ENCODE measurements around the gene MUCL3.
"Not testable (repeated sequence)": the region's sequence is repeated elsewhere in the genome, so short reads cannot be mapped to it uniquely, and the experiment has no call there.

The MUCL3 gene

DNA sequence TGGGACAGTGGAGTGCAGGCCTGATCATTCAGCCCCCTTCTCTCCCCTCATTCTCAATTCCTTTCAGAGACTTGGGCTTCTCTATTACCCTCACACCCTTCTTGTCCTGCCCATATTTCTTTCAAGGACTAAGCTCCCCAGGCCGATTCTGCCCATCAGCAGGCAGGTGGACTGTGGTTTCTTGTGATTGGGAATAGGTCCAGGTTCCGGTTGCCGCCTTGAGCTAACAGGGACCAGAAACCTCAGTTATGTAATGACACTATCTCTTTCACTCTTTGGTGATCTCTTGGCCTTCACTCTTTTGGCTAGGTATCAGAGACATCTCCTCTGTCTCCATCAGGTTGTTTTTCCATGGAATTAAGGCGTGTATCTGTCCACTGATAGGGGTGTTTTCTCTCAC is 6.5 kb downstream of the MUCL3 start:
- DNase-seq: no peak

DNA sequence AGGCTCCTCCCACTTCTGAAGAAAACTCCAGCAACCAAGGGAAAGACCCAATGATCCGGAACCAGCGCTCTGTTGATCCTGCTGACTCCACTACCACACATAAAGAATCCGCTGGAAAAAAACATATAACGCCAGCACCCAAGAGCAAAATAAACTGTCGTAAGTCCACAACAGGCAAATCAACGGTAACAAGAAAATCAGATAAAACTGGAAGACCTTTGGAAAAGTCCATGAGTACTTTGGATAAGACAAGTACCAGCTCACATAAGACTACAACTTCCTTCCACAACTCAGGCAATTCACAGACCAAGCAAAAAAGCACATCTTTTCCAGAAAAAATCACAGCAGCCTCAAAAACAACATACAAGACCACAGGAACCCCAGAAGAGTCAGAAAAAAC is 8.0 kb downstream of the MUCL3 start:
- no peak for DNase-seq

DNA sequence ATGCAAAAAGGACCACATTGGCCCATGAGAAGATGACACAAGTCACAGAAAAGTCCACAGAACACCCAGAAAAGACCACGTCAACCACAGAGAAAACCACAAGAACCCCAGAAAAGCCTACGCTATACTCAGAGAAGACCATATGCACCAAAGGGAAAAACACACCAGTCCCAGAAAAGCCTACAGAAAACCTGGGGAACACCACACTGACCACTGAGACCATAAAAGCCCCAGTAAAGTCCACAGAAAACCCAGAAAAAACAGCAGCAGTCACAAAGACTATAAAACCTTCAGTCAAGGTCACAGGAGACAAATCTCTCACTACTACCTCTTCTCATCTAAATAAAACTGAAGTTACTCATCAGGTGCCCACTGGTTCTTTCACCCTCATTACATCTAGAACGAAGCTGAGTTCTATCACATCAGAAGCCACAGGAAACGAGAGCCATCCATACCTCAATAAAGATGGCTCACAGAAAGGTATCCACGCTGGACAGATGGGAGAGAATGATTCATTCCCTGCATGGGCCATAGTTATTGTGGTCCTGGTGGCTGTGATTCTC is 11.2 kb downstream of the MUCL3 start:
- no peak for DNase-seq

DNA sequence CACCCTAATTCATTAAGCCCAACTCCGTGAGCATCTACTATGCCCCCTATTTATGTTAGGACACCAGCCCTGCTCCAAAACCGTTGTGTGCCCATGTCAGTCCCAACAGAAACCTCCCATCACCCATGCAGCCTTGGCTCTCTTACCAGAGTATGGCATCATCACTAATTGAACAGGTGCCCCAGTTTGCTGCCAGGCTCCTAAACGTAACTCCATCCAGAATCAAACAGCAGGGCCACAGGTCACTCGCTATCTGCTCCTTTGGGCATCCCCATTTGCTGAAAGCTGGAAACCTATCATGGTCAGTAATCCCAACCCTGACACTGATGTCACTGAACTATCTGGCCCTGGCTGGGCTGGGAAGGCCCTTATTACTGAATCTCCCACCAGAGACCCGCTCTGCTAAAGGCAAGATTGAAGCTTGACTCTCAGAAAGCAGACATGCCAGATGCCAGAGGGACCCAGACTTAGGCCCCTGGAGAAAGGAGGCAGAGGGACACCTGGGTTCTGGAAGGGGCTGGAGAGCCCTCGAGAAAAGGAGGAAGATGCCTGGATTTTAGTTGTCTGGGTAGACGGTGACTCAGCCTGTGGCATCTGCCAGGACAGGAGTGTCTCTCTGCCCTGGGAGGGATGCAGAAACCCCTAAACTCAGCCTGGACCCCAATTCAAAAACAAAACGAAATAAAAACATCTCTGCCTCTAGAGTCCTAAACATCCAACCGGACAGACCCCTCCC is 14.0 kb downstream of the MUCL3 start:
- no peak for DNase-seq

DNA sequence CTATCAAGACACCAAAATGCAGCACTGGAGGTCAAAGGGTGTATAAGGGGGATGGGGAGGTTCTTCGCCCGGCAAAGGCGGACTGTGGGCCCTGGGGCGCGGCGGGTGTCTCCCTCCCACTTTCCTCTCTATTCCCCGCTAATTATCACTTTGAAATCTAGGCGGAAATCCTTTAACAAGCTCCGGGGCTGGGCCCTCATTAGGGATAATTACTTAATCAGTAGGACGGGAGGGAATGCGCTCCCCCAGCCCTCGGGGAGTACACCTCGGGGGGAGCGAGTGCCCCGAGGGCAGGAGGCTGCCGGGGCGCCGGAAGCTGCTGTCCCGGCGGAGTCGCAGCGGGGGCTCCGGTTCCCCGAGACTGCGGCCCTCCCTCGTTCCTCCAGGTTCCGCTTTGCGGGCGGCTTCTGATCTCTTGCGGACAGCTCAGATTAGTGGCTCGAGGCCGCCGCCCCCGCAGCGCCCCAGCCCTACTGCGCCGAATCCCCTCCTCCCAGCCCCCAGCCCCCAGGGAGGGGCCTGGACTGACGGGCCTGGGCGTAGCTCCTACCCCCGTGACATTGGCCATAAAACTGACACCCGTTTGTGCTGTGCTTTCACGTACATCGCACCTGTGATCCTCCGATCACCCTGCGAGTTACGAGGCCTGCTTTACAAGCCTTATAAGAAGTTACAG is 14.7 kb downstream of the MUCL3 start:
- DNase-seq: peak; percentile 64

DNA sequence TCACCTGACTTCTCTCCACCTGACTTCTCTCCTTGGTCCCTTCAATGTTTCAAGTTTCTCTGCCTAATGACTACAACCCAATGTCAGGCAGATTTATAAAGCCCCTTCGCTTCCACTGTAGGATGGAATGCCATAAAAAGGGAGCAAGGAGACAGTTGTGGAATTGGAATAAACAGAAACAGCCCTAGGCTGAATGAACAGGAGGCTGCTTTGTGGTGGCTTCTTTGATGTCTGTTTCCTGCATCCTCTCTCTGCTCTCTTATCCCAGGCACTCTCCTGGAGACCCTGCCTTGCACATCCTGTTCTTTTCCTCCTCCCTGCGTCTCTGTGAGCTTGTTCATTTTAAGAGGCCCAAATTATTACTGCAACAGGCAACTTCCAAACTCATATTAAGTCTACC is 16.9 kb downstream of the MUCL3 start:
- no peak for DNase-seq

DNA sequence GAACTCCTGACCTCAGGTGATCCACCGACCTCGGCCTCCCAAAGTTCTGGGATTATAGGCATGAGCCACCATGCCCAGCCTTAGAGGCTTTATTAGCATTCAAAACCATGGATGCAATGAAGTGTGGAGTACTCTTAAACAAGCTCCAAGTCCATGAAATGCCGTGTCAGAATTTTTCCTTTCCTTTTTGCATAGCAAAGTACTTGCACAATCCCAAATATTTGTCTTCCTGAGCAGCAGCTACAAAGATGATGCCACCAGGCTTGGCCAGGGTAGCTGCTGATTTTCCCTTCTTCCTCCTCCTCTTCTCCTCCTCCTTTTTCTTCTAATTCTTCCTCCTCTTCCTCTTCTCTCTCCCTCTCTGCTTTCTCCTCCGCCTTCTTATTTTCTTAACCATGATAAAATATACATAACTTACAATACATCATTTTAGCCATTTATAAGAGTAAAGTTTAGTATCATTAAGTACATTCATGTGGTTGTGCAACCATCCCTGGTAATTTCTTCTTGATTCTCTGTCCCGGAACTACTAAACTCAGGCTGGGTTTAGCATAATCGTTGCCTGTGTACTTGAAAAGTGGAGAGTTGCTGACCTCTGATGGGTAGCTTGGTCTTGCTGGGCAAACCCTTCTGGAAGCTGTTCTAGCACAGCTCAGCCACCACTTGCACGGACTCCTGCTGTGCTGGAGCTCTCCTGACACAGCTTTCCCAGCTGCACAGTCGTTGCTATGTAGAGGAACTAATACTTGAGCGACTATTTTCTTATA is 20.3 kb downstream of the MUCL3 start:
- no peak for DNase-seq

DNA sequence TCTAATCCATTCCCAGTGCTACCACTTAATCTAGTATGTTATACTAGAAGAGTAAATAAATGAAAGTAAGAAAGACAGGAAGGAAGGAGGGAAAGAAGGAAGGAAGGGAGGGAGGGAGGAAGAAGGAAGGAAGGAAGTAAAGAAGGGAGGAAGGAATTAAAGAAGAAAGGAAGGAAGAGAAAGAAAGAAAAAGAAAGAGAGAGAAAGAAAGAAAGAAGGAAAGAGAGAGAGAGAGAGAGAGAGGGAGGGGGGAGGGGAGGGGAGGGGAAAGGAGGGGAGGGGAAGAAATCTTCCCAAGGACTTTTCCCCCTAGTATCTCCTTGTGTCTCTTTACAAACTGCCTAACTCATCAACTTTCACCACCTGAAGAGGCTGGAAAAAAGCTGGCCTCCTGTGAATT is 21.9 kb downstream of the MUCL3 start:
- no peak for DNase-seq

DNA sequence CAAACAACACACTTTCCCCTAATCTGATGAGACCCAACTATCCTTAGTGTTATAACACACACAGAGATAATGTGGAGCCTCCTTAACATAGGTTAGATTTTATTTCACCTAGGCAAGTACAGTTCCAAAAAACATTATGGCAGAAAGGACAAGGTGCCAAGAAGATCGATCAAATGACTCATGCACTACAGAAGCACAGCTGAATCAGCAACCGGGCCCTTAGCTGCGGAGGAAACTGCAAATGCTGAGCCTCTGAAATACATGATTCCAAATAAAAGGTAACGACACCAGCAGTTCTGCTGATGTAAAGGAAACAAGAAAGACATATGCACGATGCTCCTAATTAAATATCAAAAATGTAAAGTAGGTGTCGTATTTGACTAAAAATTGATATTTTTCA is 22.9 kb downstream of the MUCL3 start:
- DNase-seq: peak; percentile 13

GRCh38 chr6:30964075-30964474 is 23.3 kb downstream of the MUCL3 start:
- DNase-seq: no peak

DNA sequence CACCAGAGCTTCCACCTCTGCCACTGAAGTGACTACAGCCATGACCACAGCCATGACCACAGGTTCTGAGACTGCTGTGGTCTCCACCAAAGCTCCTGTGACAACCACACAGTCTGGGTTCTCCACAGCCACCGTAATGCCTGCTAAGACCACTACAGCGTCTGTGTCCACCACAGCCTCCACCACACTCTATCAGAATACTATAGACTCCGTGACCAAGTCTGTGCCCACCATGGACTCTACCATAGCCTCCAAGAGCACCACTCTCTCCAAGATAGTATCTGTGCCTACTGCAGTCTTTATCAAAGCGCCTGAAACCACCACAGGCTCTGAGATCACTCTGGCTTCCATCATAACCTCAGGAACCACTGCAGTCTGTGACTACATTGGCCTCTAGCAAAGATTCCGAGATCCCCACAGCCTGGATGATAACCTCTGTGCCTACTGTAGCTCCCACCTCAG is 24.4 kb downstream of the MUCL3 start:
- no peak for DNase-seq

DNA sequence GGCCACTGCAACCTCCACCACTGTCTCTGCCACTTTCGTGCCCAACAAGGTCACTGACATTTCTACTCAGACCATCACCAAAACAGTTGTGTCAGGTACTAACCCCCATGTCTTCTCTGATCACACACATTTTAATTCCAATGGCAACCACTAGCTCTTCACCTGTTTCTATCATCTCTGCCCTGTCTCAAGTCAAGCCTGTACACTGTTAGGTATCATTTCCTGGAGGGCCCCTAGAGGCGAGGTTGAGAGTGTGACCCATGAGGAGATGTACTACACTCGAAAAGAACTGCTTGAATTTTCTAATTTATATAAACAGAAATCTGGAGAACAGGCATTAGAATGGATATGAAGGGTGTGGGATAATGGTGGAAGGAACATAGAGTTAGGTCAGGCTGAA is 25.4 kb downstream of the MUCL3 start:
- no peak for DNase-seq

DNA sequence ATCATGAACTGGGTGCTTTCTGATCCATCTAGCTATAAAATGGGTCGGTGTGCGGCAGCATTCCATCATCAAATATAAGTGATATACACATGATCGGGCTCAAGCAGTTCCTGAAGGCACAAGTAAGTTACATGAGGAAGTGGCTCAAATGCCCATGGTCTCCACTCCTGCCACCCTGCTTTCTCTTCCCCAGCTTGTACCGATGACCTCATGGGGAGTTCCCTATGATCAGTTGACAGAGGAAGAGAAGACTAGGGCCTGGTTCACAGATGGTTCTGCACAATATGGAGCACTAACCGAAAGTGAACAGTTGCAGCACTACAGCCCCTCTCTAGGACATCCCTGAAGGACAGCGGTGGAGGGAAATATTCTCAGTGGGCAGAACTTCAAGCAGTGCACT is 28.4 kb downstream of the MUCL3 start:
- not testable (repeated sequence) for DNase-seq

- DNase-seq: no peak
Measured at GRCh38 chr6:30970946-30971345, 30.2 kb downstream of the MUCL3 start.

DNA sequence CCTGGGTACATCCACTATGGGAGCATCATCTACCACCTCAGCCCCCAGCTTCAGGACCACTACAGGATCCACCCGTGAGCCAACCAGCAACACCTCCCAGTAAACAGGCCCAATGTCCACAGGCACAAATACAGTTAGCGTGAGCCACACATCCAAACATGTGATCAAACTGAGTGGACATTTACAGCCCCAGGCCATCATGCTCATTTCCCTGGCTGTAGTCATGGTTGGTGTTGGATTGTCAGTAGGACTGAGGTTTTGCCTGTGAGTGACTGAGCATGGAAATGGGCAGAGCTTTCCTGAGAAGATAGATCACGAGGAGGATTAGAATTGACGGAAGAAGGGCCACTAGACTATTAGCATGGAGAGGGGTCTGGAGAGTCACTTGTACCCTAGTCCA is 32.0 kb downstream of the MUCL3 start:
- DNase-seq: no peak

DNA sequence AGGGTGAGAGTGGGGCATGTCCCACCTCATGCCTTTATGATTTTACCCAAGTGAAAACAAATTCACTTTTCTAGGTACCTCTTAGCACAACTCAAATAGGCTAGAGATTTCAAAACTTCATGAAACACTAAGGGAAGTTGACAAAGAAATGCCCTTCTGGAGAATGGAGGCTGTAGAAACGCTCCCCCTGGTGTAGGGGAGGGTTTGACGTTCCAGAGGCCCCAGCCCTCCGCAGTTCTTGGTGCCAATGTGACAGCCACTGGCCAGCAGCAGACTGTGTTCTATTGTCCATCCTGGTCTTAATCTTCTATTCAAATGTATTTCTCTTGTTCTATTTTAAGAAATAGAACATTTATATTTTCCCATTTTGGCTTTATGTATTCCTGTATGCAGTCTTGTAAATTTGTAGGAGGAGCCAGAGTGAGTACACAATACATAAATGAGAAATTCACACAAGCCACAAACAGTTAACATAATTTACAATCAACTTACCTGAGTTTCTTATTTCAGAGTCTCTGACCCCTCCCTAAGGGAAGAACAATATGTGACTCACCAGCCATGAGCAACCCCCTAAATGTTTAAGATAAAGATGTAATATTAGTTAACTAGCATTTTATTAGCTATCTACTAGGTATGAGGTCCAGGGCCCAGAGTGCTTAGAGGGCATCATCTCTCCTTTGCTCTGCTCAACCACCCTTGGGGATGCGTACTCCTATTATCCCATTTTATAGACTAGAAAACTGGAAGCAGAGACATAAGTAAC is 33.9 kb downstream of the MUCL3 start:
- DNase-seq: no peak

GRCh38 chr6:30979141-30979540 is 38.4 kb downstream of the MUCL3 start:
- DNase-seq: peak; percentile 11

DNA sequence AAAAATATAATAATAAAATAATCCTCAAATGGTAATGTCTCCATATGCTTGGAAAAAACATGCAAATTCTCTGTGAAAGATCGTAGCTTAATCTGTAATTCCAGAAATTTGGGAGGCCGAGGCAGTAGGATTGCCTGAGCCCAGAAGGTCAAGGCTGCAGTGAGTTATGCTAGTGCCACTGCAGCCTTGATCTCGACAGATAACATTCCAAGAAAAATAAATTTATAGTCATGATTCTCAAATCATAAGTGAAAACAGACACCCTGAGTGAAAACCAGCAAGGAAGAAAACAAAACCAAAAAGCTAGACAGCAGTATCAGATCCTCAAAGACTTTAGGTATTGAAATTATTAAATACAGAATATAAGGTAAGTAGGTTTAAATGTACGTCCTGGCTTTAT is 38.9 kb downstream of the MUCL3 start:
- no peak for DNase-seq

DNA sequence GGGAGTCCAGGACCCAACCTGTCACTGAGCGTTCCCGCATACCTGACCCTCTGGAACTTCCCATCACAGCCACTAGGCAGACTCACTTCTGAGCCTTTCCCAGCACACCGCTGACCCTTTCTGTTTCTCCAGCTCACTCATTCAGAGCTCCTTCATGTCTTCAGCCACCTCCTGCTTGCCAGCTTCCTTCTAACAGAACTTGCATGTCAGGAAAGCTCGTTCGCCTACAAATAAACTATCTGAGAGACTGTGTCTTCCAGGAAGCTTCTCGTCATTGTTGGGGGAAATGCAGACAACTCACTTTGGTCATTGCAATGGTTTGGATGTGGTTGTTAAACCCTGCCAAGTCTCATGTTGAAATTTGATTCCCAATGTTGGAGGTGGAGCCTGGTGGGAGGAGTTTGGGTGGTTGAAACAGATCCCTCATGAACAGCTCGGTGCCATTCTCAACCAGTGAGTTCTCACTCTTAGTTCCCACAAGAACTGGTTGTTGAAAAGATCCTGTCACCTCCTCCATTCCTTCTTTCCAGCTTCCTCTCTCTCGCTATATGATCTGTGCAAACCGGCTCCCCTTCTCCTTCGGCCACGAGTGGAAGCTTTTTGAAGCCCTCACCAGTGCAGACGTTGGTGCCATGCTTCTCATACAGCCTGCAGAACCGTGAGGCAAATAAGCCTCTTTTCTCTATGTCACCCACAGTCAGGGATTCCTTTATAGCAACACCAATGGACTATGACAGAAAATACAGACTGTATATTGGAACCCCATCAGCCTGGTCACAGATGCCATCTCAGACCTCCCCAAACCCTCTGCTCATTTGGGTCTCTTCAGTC is 41.4 kb downstream of the MUCL3 start:
- peak; percentile 83 for DNase-seq

- no peak for DNase-seq
Measured at GRCh38 chr6:30983439-30983838, 42.7 kb downstream of the MUCL3 start, which contains the start of gene MUC21. MUC21 (plus strand) TSS chr6:30983718; CDS start chr6:30983959, 241 bp downstream.

GRCh38 chr6:30985490-30985889 is 44.7 kb downstream of the MUCL3 start:
- DNase-seq: no peak

DNA sequence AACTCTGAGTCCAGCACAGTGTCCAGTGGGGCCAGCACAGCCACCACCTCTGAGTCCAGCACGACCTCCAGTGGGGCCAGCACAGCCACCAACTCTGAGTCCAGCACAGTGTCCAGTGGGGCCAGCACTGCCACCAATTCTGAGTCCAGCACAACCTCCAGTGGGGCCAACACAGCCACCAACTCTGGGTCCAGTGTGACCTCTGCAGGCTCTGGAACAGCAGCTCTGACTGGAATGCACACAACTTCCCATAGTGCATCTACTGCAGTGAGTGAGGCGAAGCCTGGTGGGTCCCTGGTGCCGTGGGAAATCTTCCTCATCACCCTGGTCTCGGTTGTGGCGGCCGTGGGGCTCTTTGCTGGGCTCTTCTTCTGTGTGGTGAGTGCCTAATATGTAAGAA is 46.5 kb downstream of the MUCL3 start:
- no peak for DNase-seq
